Cardiac atrium fibroblast (primary cell): ENCODE results near the gene SOX6. TPM values are rescaled to one million over a fixed set of nuclear protein-coding genes. Genes with fewer than 3 reads are reported as not detected.

Source experiments
- total RNA-seq: library from RNA; depleted of rRNA; stranded (reverse); fragments of >200 nt; gene quantifications from 2 replicates; pipeline ENCODE4 v1.2.3, GENCODE V29; 2015

Gene SOX6
- total RNA-seq: 0.54 and 5.0 TPM in 2 replicates

DNA sequence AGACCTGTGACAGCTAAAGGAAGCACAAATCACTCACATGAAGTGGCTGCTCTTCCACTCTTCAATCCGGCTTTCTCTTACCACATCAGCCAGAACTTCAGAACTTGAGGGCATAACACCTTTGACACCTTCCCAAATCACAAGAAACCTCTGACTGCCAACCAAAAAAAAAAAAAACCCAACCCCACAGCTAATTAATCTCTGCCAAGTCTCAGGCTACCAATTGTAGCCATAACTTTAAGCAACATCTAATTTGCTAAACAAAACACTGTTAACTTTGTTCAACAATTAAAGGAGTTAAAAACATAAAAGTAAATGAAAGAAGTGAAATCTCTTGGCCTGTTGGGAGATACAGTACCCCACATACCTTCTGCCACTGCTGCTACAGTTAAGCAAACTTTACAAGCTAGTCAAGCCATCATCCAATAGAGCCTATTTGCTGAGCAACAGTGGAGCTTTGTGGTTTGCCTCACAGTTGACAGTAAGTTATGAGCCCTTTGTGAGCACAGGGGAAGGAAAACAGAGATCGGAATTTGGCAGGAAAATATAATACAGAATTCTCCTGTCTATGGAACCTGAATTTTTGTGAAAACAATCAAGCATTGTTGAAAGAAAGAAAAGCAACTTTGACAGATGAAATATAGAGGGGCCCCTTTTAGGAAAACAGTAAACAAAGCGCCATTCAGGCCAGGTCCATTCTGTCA, at the start of gene SOX6:
SOX6 (minus strand) TSS at position 490 of the 704 bp plus-strand sequence. CDS start 15,298 bp downstream, outside the sequence.

